Muscle of leg (tissue), 11 donors: ENCODE measurements around the gene FBN2. TPM values are rescaled to one million over a fixed set of nuclear protein-coding genes. Genes with fewer than 3 reads are reported as not detected.
A peak's percentile ranks its signal among the peaks of the same experiment; 100 is the strongest.
"Not testable (repeated sequence)": the region's sequence is repeated elsewhere in the genome, so short reads cannot be mapped to it uniquely, and the experiment has no call there.

Experiments used
- DNase-seq: peaks from one replicate; pipeline ENCODE4 v3.0.0; 2013
- H3K27ac ChIP-seq: one replicate; pipeline ENCODE4 v1.5.1; 2013; ENCODE audit warnings: mild to moderate bottlenecking, low read length, control low read depth
- H3K27me3 ChIP-seq: one replicate; pipeline ENCODE4 v1.6.1; 2013; ENCODE audit warnings: low read length; ENCODE audit not compliant: control insufficient read depth, insufficient read depth
- H3K36me3 ChIP-seq: one replicate; pipeline ENCODE4 v1.6.1; 2013; ENCODE audit warnings: low read length; ENCODE audit not compliant: control insufficient read depth, insufficient read depth
- H3K4me1 ChIP-seq: one replicate; pipeline ENCODE4 v1.6.1; 2013; ENCODE audit warnings: low read length; ENCODE audit not compliant: control insufficient read depth, insufficient read depth
- H3K4me3 ChIP-seq: one replicate; pipeline ENCODE4 v1.5.1; 2013; ENCODE audit warnings: low read length, control low read depth
- H3K9me3 ChIP-seq: replicated peaks from 2 replicates; pipeline ENCODE4 v1.6.1; 2013; ENCODE audit warnings: low read depth, low read length; ENCODE audit not compliant: control insufficient read depth
- WGBS: methylation state at CpG from one replicate; pipeline ENCODE4 v1.1.5; 2013; ENCODE audit warnings: missing lambda C conversion rate; ENCODE audit not compliant: insufficient coverage; 5-methylcytosine and 5-hydroxymethylcytosine counted together
- polyA plus RNA-seq, 8 donors: library from polyadenylated mRNA; unstranded; fragments of 120-200 nt; gene quantifications; one replicate each; pipeline versions ENCODE4 v1.2.1 to v1.2.3, GENCODE V29; 2013; ENCODE audit warnings: inconsistent platforms in 1 of 8, low replicate concordance in 1 of 8; ENCODE audit not compliant: insufficient read length in 8 of 8, insufficient read depth in 1 of 8
- total RNA-seq: library from RNA; stranded (reverse); fragments of 120-200 nt; gene quantifications from one replicate; pipeline ENCODE4 v1.2.4, GENCODE V29; 2013

FBN2 gene
- total and polyA plus RNA-seq, 9 donors = 32.8 to 148 (median 83.6) TPM

- Histone ChIP-seq H3K4me3 (no peak overlapping the region), H3K27me3 (no peaks in the 10 kb centered on the region), H3K36me3 (peaks cover 53% of the 10 kb centered on the region), H3K27ac (no peak overlapping the region), H3K4me1 (no peaks in the 10 kb centered on the region), H3K9me3 (no peaks in the 10 kb centered on the region)
- DNase-seq = no peak
- 91% methylated on average over 11 of the region's 12 CpGs for WGBS
Observed at GRCh38 chr5:128338649-128339048, 199.4 kb downstream of the FBN2 start.

- H3K4me1 ChIP-seq = no peaks in the 10 kb centered on the region
- no peaks in the 10 kb centered on the region for H3K9me3 ChIP-seq
- 92% methylated on average over 2 of the region's 3 CpGs for WGBS
- peaks cover 48% of the 10 kb centered on the region for H3K36me3 ChIP-seq
- H3K27me3 ChIP-seq = no peaks in the 10 kb centered on the region
- no peak overlapping the region for H3K27ac ChIP-seq
- no peak overlapping the region for H3K4me3 ChIP-seq
- no peak for DNase-seq
Observed at GRCh38 chr5:128335339-128335738, 202.7 kb downstream of the FBN2 start.

- WGBS = 85% methylated on average over 5 of the region's 9 CpGs
- peaks cover 44% of the 10 kb centered on the region for H3K36me3 ChIP-seq
- peaks cover 2% of the 10 kb centered on the region for H3K4me1 ChIP-seq
- no peaks in the 10 kb centered on the region for H3K27me3 ChIP-seq
- H3K27ac ChIP-seq = no peak overlapping the region
- H3K9me3 ChIP-seq = no peaks in the 10 kb centered on the region
- DNase-seq = no peak
- H3K4me3 ChIP-seq = no peak overlapping the region
Observed at GRCh38 chr5:128334010-128334716, 203.9 kb downstream of the FBN2 start.

- Histone ChIP-seq H3K4me3 (no peak overlapping the region), H3K9me3 (no peaks in the 10 kb centered on the region), H3K36me3 (peaks cover 32% of the 10 kb centered on the region), H3K27me3 (no peaks in the 10 kb centered on the region), H3K27ac (no peak overlapping the region), H3K4me1 (peaks cover 2% of the 10 kb centered on the region)
- DNase-seq = no peak
- 93% methylated on average over 4 of the region's 5 CpGs for WGBS
Observed at GRCh38 chr5:128331261-128331660, 206.8 kb downstream of the FBN2 start.

- no CpG with 5 or more reads among the region's 3 CpGs for WGBS
- Histone ChIP-seq H3K4me1 (peaks cover 2% of the 10 kb centered on the region), H3K27ac (peak overlapping the region; percentile 31), H3K4me3 (no peak overlapping the region), H3K9me3 (no peaks in the 10 kb centered on the region), H3K36me3 (peaks cover 22% of the 10 kb centered on the region), H3K27me3 (no peaks in the 10 kb centered on the region)
- DNase-seq = peak; percentile 93
Observed at GRCh38 chr5:128329386-128329939, 208.6 kb downstream of the FBN2 start.

- no peaks in the 10 kb centered on the region for H3K9me3 ChIP-seq
- H3K27me3 ChIP-seq = no peaks in the 10 kb centered on the region
- peaks cover 14% of the 10 kb centered on the region for H3K36me3 ChIP-seq
- no peak overlapping the region for H3K4me3 ChIP-seq
- H3K4me1 ChIP-seq = peaks cover 2% of the 10 kb centered on the region
- H3K27ac ChIP-seq = peak overlapping the region; percentile 23
- DNase-seq = peak; percentile 94
- WGBS = 11% methylated on average over 4 of the region's 8 CpGs
Observed at GRCh38 chr5:128328446-128328845, 209.6 kb downstream of the FBN2 start.

GRCh38 chr5:128328007-128328406 is 210.0 kb downstream of the FBN2 start:
- no peaks in the 10 kb centered on the region for H3K27me3 ChIP-seq
- H3K4me1 ChIP-seq = peaks cover 2% of the 10 kb centered on the region
- peak overlapping the region; percentile 23 for H3K27ac ChIP-seq
- peak; percentile 61 for DNase-seq
- no peak overlapping the region for H3K4me3 ChIP-seq
- H3K9me3 ChIP-seq = no peaks in the 10 kb centered on the region
- peaks cover 14% of the 10 kb centered on the region for H3K36me3 ChIP-seq
- WGBS = no CpG with 5 or more reads among the region's 1 CpG

GRCh38 chr5:128321418-128321817 is 216.6 kb downstream of the FBN2 start:
- WGBS = no CpG with 5 or more reads among the region's 4 CpGs
- not testable (repeated sequence) for H3K4me1 ChIP-seq, H3K36me3 ChIP-seq, H3K27me3 ChIP-seq, H3K4me3 ChIP-seq, H3K9me3 ChIP-seq, DNase-seq, H3K27ac ChIP-seq

- DNase-seq = no peak
- no peak overlapping the region for H3K4me3 ChIP-seq
- H3K9me3 ChIP-seq = no peaks in the 10 kb centered on the region
- H3K27me3 ChIP-seq = no peaks in the 10 kb centered on the region
- no peaks in the 10 kb centered on the region for H3K36me3 ChIP-seq
- no CpG with 5 or more reads among the region's 2 CpGs for WGBS
- H3K4me1 ChIP-seq = no peaks in the 10 kb centered on the region
- no peak overlapping the region for H3K27ac ChIP-seq
Observed at GRCh38 chr5:128318691-128319090, 219.4 kb downstream of the FBN2 start.

GRCh38 chr5:128317481-128317880 is 220.6 kb downstream of the FBN2 start:
- no peak for DNase-seq
- no peaks in the 10 kb centered on the region for H3K36me3 ChIP-seq
- H3K9me3 ChIP-seq = no peaks in the 10 kb centered on the region
- WGBS = 100% methylated on average over 1 of the region's 1 CpG
- H3K4me3 ChIP-seq = no peak overlapping the region
- no peaks in the 10 kb centered on the region for H3K4me1 ChIP-seq
- no peak overlapping the region for H3K27ac ChIP-seq
- no peaks in the 10 kb centered on the region for H3K27me3 ChIP-seq
